BJ (cell line): ENCODE data around the gene SYT17. TPM values are rescaled to one million over a fixed set of nuclear protein-coding genes. Genes with fewer than 3 reads are reported as not detected.

Source experiments
- CTCF ChIA-PET: fragments of 350-600 bp; formaldehyde crosslinking; extraction: SDS; loops from one replicate; lab custom pipeline; 2021; ENCODE audit warnings: antibody characterized with exemption, inconsistent platforms; lab: Yijun Ruan, JAX
- POLR2A ChIA-PET: fragments of 300-600 bp; sonication (Branson Sonifier 250); formaldehyde crosslinking; extraction: SDS; loops from one replicate; lab custom pipeline; 2021; ENCODE audit warnings: antibody characterized with exemption; lab: Charles Lee
- DNase-seq: peaks from one replicate; pipeline ENCODE4 v3.0.0-alpha.2; 2011; ENCODE audit warnings: low read depth
- H3K27me3 ChIP-seq: 2 replicates; pipeline ENCODE4 v1.6.0; 2011; ENCODE audit warnings: low read length; ENCODE audit not compliant: control insufficient read depth, insufficient read depth
- H3K36me3 ChIP-seq: 2 replicates; pipeline ENCODE4 v1.5.1; 2011; ENCODE audit warnings: low read length; ENCODE audit not compliant: control insufficient read depth, insufficient read depth
- H3K4me3 ChIP-seq: 2 replicates; pipeline ENCODE4 v1.5.1; 2011; ENCODE audit warnings: low read depth, mild to moderate bottlenecking, control low read depth, low read length
- polyA plus RNA-seq: library from polyadenylated mRNA; depleted of rRNA; stranded (reverse); fragments of >200 nt; gene quantifications from 2 replicates; pipeline ENCODE4 v1.2.3, GENCODE V29; 2011
- TF ChIP-seq, protein P1 (sequence below): IDR thresholded peaks from 2 replicates; pipeline ENCODE4 v1.5.1; 2011; ENCODE audit warnings: low read depth, mild to moderate bottlenecking, control low read depth, inconsistent platforms, low read length, moderate library complexity; ENCODE audit not compliant: insufficient read depth

The SYT17 gene
- polyA plus RNA-seq, 1 experiment: not detected

DNA sequence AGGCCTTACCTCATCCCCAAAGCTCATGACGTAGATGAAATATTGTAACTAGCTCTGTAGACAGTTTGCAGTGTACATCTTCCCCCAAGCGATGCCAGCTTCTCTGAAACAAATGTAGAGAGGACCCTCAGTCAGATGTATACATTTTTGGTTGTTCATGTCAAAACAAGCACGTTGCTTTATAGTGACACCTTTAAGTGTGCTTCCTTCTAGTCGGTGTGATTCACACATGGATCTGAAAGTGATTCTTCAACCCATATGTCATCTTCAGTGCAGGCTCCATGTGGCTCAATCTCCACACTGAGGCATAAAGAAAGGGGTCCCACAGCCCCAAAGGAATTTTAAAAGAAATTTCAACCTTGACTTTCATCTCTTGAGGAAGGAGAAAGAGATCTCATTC, 86.6 kb downstream of the SYT17 start:
- TF ChIP-seq, protein P1, sequence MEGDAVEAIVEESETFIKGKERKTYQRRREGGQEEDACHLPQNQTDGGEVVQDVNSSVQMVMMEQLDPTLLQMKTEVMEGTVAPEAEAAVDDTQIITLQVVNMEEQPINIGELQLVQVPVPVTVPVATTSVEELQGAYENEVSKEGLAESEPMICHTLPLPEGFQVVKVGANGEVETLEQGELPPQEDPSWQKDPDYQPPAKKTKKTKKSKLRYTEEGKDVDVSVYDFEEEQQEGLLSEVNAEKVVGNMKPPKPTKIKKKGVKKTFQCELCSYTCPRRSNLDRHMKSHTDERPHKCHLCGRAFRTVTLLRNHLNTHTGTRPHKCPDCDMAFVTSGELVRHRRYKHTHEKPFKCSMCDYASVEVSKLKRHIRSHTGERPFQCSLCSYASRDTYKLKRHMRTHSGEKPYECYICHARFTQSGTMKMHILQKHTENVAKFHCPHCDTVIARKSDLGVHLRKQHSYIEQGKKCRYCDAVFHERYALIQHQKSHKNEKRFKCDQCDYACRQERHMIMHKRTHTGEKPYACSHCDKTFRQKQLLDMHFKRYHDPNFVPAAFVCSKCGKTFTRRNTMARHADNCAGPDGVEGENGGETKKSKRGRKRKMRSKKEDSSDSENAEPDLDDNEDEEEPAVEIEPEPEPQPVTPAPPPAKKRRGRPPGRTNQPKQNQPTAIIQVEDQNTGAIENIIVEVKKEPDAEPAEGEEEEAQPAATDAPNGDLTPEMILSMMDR: no peak
- ChIA-PET CTCF (no interaction called here), POLR2A (no interaction called here)
- DNase-seq: no peak
- H3K27me3 ChIP-seq: no peaks in the 10 kb centered on the region
- no peak overlapping the region for H3K4me3 ChIP-seq
- H3K36me3 ChIP-seq: no peaks in the 10 kb centered on the region

DNA sequence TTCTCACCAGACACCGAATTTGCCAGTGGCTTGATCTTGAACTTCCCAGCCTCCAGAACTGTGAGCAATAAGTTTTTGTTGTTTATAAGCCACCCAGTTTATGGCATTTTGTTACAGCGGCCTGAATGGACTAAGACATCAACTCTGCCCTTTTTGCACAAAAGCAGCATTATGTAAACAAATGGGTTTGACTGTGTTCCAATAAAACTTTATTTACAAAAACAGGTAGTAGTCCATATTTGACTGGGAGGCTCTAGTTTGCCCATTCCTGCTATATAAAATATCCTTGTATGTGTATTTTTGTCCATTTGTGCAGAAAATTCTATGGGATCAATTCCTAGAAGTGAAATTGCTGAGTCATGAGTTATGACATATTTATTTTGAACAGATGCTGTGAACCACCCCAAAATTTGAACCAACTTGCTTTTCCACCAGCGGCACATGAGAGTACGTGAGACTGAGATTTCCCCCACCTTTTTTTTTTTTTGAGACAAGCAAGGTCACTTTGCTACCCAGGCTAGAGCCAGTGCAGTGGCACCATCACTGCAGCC, 96.2 kb downstream of the SYT17 start:
- Histone ChIP-seq H3K4me3 (no peak overlapping the region), H3K36me3 (no peaks in the 10 kb centered on the region), H3K27me3 (no peaks in the 10 kb centered on the region)
- DNase-seq: no peak
- POLR2A ChIA-PET: no interaction called here
- TF ChIP-seq, protein P1: no peak
- CTCF ChIA-PET: no interaction called here

DNA sequence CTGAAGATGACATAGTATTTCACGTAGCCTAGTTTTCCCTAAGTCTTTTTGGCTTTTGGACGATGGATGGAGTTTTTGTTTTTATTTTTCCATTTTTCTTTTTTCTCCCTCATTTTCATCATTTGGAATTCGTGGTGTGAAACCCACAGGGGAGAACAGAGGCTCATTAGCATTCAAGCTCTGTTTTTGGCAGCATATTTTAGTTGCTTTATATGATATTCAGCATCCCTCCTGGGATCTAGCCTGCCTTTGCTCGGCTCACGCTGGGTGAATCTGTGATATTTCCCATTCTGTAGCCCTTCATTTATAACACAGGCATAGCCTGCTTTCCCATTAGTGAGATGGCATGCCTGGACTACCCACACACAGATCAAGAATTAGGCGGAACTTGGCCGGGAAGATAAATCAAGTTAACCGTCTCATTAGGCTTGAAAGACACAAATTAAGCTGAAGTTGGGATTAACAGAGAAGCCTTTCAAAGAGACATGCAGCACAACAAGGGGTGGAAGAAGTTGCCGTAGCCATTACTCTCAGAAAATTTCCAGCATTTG, 97.4 kb downstream of the SYT17 start:
- TF ChIP-seq, protein P1: no peak
- H3K27me3 ChIP-seq: no peaks in the 10 kb centered on the region
- POLR2A ChIA-PET: no interaction called here
- H3K36me3 ChIP-seq: no peaks in the 10 kb centered on the region
- no peak for DNase-seq
- CTCF ChIA-PET: no interaction called here
- no peak overlapping the region for H3K4me3 ChIP-seq

DNA sequence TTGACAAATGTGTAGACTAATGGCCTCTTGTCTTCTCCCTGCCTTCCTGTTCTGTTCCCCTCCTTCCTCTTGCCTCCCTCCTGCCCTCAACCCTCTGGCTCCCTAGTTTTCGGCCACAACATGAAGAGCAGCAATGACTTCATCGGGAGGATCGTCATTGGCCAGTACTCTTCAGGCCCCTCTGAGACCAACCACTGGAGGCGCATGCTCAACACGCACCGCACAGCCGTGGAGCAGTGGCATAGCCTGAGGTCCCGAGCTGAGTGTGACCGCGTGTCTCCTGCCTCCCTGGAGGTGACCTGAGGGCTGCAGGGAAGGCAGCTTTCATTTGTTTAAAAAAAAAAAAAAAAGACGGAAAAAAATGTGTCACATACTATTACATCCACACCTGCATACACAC, 98.7 kb downstream of the SYT17 start:
- TF ChIP-seq, protein P1: no peak
- ChIA-PET POLR2A (no interaction called here), CTCF (interaction anchor here (0.9 kb wide), 1 partner anchor 30 kb away, joined by 3 read pairs; no protein-coding TSS in a partner anchor)
- Histone ChIP-seq H3K36me3 (no peaks in the 10 kb centered on the region), H3K27me3 (no peaks in the 10 kb centered on the region), H3K4me3 (no peak overlapping the region)
- DNase-seq: no peak

DNA sequence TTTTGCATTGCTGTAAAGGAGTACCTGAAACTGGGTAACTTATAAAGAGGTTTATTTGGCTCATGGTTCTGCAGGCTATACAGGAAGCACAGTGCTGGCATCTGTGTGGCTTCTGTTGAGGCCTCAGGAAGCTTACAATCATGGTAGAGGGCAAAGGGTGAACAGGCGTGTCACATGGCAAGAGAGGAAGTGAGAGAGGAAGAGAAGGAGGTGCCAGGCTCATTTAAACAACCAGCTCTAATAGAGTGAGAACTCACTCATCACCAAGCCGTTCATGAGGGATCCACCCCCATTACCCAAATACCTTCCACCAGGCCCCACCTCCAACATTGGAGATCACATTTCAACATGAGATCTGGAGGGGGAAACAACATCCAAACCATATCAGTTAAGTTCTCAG, 101.1 kb downstream of the SYT17 start:
- ChIA-PET CTCF (no interaction called here), POLR2A (no interaction called here)
- TF ChIP-seq, protein P1: no peak
- DNase-seq: no peak
- H3K4me3 ChIP-seq: no peak overlapping the region
- H3K36me3 ChIP-seq: no peaks in the 10 kb centered on the region
- H3K27me3 ChIP-seq: no peaks in the 10 kb centered on the region
